GF-D8 (cell line): ENCODE measurements around the gene SPTLC3.

Source experiments
- DNase-seq: peaks from one replicate; lab custom pipeline; 2025; lab: John Stamatoyannopoulos, UW

SPTLC3 gene

DNA sequence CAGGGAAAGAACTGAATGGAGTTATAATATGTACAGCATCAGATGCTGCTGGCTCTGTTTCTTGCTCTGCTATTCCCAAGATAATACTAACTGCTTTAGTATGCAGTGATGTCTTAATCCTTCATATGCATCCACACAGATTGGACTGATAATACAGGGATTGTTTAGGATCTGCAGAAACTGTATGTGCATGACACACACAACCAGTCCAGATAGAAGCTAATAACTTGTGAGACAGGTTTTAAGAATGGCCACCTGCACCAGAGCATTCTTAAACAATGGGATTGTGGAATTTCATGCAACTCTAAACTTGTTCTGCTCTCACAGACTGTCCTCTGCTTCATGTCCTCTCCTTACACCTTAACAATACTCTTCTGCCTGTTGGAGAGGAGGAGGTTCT is 90.9 kb downstream of the SPTLC3 start:
- DNase-seq, result no peak

DNA sequence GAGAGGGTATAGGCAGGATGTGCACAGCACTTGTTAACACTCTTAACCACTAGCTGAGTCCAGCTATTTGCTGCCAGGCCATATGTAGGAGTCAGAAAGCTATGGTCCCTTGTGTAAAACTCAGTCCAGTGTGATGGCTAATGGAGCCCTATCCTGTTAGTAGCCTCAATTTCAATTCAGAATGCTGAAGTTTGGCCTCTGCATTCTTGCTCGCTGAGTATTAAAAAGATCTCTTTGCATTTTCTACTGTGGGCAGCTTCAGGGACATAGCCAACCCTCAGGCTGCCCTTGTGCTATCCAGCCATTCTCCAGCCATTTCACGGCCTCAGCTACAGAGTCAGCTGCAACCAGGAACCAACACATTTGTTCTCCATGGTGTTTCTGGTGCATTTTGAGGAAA is 92.5 kb downstream of the SPTLC3 start:
- DNase-seq, result no peak

DNA sequence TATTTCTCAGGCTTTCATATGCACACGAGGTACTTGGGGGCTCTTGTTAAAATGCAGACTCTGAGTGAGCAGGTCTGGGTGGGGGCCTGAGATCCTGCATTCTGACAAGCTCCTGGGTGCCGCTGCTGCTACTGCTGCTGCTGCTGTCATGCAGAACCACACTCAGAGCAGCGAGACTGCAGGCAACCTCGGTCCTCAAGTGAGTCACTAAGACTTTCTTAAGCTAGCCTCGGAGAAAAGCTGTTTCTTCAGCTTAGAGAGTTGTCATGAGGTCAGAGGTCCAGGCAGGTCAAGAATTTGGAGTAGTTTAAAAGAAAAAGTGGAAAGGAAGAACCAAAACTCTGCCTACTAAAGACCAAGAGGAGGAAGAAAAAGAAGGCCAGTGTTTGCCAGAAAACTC is 92.9 kb downstream of the SPTLC3 start:
- no peak for DNase-seq

DNA sequence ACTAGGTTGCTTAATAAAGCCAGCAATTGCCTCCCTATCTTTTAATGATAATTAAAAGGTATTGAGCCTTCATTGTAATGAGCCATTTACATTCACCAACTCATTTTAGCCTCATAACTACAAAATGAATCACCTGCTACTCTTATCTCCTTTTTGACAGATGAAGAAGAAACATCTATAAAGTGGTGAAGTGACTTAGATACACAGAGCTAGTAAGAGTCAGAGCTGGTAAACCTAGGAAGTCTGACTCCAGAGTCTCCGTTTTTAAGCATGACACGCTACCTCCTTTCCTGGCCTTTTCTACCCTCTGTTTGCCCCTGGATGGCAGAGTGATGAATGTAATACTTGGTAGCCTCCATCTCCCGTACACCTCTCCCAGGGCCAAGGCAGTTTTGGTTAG is 93.5 kb downstream of the SPTLC3 start:
- no peak for DNase-seq

DNA sequence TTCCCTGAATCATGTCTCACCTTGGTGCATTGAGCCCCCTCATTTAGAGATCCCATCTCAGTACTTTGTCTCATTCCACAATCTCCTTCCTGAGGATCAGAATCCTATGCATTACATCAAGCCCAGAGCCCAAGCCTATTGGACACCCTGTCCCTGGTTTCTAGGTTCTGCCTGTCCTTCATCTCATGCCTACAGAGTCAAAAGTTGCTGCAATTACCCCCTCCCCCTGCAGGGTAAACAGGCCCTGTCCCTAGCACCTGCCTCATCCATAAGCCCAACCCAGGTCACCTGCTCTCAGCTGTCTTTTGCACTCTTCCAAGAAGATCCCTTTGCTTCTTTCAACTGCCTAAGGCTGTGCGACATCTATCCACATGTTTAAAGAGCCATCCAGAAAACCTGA is 93.9 kb downstream of the SPTLC3 start:
- no peak for DNase-seq

DNA sequence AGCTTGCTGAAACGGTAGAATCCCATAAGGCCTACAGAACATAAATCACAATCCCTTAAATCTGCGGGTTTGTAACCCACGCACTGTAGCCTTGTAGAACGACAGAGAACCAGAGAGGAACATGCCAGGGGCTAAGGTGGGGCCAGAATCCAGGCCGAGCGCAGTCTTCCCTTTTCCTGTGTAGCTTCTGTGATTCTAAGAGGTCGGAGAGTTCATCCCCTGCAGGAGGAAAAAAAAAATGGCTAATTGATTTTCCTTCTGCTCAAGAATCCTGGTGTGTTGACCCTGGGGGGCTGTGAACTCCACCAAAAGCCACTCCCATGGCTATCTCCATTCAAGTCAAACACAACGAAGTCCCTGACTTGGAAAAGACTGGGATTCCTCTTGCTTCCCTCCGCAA is 96.3 kb downstream of the SPTLC3 start:
- no peak for DNase-seq

DNA sequence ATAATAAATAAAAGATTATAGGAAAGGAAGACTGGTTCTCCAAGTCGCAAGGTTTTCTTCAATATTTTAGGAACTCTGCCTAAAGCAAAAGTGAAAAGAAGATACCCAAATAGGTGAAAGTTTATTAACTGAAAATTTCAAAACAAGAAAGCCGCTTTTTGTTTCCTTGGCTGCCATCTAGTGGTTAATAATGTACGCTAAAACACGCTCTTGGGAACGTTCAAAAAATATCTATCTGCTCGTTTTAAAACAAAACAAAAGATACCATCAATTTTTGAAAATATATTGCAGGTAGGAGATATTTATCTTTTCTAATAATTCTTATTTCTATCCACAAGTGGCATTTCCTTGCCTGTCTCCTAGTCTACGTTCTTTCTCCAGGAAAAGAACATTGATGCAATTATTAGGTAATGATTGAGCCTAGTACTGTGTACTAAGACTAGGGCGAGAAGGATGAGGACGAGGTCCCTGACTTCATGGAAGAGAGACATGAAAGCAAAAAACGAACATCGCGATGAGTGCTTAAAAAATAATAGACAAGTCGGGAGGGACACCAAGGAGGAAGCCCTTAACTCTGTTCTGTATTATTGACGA is 97.2 kb downstream of the SPTLC3 start:
- DNase-seq, result no peak

DNA sequence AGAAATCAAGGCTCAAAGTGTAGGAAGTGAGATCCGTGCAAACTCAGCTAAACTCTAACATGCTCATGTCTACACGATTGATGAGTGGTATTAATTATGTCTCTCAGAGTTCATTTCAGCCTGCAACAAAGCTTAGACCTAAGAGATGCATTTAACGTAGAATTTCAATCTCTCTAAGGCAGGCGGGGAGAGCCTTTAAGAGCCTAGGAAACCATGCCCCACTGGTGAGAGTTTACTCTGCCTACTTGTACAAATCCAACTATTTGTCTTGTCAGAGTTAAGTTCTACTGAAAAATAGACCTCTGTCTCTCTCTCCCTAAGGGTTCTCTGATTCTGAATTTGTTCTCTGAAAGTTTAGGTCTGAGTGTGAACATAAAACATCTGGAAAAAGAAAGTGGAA is 100.9 kb downstream of the SPTLC3 start:
- no peak for DNase-seq

DNA sequence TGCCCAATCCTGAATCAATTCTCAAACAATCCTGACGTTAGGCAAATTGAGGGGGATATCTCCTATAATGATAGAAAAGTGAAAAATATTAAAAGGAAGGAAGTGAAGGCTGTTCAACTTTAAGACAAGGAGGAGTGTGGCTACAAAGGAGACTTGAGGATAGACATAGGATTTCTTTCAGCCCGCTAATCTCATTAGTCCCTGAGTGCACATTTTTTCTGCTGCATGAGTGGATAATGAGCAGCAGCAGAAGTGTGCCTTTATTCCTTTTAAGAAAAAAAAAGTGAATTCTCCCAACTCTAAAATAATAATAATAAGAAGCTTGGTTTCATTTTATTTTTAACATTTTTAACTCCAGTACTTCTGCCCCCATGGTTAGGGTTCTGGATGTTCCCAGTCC is 102.0 kb downstream of the SPTLC3 start:
- DNase-seq, result no peak

DNA sequence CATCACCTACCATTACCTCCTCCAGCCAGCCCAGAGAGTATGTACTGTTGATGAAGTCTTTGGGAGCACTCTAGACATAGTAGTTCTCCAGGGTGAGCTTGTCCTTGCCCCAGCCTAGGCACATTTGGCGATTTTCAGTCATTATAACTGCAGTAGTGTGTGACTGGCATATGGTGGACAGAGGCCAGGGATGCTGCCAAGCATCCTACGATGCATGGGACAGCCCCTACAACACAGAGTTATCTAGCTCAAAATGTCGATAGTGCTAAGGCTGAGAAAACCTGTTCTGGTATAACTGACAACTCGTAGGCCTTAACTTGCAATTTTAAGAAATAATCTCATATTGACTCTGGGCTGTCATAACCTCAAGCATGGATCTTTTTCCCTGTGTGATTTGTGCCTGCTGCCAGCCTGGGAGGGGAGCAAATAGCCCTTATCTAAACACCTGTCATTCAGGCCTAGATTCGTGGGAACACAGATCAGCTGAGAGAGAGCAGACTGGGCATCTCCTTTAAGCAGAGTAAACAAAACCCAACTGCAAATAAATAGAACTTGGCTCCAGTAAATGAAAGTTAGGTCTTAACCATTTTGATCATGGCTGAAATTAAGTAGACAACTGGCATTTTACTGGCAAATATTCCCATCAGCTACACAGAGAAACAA is 102.6 kb downstream of the SPTLC3 start:
- DNase-seq, result no peak

DNA sequence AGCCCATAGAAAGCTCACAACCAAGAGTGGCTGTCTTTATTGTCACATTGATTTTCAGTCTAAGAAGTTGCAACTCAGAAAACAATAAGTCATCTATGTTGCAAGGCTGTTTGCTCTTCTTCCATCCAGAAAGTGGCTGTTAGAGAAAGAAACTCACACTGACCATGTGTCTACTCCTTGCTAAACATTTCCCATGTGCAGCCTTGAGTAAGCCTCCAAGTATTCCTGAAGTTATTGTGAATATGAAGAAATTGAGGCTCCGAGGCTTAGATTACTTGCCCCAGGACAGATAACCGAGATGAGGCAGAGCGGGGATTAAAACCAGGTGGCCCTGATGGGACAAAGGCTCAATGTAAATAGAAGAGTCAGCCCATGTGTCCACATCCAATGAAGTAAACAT is 105.0 kb downstream of the SPTLC3 start:
- no peak for DNase-seq

DNA sequence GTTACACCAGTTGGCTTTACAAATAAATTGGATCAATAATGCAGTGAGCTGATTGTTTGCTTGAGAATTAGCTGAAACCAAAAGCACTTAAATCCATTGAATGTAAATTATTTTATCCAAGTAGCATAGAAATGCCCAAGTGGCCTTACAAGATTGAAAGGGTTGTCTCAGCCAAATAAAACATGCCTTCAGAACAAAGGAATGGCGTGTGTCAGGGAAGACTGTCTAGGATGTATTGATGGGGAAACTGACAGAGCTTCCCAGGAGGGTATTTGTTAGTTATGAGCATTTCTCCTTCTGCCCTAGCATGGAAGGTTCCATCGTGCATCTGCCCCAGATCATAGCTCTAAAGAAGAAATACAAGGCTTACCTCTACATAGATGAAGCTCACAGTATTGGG is 108.4 kb downstream of the SPTLC3 start:
- no peak for DNase-seq

DNA sequence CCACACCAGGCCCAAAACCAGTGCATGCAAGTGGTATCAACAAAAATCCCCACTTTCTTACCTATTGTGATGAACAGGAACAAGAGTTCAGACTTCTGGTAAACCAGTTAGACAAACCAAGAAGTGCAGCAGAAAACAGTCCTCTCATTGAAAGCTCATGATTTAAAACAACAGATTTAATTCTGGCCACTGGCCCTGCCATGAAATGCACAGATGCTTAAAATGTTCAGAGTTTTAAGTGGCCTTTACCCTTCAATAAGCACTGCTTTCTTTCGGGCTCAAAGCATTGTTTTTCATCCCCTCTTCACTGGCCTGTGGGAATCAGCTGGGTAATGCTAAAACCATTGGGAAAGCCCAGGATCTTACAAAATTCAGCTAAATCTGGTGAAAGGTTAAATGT is 109.9 kb downstream of the SPTLC3 start:
- no peak for DNase-seq

DNA sequence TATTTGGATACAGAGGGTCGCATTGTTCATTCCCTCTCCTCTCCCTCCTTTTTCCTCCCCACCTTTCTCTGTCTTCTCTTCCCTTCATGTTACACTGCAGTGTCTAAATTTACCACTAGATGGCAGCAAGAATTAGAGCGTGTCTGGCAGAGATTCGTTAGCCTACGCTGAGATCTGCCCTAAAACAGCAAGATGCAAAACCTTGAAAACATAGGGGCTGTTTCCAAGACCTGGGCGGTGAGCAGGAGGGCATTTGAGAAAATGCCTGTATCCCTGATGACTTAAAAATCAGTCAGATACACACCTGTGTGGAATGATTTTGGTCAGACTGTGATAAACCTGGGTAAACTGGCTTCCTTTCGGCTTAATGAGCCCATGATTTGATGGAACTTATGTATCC is 110.8 kb downstream of the SPTLC3 start:
- no peak for DNase-seq

DNA sequence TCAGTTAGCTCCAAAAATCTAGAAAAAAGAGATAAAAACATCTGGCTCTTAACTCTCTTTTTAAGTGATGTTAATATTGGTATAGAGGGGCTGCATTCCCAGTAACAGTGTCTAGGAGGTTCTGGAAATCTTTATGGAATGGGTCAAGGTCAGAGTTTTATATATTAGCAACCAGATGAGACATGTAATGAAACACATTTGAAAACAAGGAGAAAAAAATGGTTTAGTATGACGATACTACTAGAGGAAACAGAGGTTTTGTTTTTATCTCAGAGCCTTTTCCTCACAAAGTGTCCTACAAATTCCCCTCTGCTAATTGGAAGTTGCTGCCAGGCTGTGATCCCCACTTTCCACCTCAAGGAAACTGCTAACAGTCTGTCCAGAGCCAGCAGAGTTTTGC is 111.7 kb downstream of the SPTLC3 start:
- DNase-seq, result no peak

DNA sequence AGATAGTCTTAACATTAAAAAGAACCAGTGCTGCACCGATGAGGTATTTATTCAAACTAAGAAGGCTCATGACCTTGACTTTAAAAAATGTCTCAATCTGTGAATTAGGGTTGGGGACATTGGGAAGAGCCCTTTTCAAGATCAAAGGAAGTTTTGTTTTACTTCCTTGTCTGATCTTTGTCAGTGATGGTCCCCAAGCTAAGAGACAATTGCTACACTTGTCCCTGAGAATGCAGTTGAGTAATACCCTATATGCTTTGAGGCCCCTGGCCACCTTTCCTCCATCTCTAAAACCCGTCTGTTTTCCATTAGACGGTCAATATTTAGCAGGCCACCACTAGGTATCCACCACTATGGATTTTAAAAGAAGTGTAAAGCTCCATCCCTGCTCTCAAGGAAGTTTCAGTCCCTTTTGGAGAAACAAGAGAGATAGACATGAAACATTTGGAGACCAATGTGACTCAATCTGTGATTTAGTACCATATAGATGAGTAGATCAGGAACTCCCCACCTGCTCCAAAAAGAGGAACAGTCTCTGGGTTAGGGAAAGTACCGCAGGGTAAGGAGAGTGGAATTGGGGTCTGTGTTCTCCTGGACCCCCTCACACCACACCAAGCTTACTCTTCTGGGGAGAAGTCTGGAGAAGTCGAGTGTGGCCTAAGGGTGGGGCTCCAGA is 113.2 kb downstream of the SPTLC3 start:
- DNase-seq, result no peak

DNA sequence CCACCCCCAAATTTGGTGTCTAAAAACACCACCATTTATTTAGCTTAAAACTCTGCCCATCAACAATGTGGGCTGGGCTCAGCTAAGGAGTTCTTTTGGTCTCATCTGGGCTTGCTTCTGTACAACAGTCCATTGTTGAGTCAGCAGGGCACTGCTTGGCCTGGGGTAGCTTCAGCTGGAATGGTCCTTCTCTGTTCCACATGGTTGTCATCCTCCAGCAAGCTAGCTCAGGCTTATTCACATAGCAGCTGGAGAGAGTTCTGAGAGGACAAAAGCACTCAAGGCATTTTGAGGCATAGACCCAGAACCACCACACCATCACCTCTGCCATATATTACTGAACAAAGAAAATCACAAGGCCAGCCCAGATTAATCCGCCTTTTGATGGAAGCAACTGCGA is 116.7 kb downstream of the SPTLC3 start:
- DNase-seq, result no peak

DNA sequence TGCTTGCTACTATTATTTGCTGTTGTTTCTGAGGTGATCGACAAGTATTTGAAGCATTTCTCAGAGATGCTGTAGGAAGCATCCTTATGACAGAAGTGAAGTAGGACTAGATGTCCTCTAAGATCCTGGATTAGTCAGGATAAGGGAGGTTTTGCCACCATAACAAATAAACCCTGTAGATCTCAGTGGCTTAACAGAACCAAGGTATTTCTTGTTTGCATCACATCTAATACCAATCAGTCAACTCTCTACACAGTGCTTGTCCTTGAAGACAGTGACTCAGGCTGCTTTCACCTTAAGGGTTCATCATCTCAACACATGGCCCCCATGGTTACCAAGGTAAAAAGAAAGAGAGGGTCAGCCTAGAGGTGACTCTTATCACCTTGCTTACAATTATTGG is 119.4 kb downstream of the SPTLC3 start:
- no peak for DNase-seq

DNA sequence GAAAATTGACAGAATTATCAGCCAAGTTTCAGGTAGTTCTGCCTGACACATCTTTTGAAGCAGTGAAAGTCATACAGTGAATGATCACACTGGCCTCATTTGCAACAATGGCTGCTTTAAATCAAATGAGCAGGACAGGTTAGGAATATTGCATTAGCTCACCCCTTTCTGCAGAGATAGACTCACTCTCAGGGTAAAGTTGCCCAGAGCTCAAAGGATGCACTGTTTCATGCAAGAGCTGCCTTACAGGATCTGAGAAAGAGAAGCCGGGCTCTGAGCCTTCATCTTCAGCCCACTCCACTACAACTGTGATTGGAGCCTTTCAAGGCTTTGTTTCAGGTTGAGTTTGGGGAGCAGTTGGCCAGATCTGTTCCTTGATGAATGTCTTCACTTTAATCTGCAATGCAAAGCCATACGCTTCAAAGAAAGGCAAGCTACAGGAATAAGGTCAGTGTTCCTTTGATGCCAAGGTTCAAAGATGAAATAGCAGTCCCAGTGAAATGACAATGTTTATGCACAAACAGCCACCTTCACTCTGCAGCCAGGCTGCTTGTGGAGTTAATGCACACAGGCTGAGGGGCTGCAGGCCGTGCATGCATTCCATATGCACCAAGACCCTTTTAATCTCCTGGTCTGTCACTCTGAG is 121.4 kb downstream of the SPTLC3 start:
- DNase-seq, result no peak

DNA sequence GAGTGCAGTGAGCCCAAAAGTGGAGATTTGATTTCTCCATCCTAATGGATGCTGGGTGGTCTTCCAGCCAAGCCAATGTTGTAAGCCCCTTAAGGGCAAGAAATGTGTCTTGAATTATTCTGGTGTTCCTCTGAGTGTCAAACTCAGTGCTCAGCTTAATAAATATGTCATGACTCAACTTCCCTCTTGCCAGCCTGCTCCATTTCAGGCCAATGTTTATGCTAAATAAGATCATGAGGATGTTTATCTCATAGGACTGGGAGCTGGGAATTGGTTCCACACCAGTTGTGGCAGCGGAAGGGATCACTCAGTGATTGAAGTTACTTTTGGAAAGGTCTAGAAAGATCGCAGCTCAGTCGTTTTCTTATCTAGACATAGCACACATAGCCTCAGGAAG is 121.9 kb downstream of the SPTLC3 start:
- DNase-seq, result no peak

DNA sequence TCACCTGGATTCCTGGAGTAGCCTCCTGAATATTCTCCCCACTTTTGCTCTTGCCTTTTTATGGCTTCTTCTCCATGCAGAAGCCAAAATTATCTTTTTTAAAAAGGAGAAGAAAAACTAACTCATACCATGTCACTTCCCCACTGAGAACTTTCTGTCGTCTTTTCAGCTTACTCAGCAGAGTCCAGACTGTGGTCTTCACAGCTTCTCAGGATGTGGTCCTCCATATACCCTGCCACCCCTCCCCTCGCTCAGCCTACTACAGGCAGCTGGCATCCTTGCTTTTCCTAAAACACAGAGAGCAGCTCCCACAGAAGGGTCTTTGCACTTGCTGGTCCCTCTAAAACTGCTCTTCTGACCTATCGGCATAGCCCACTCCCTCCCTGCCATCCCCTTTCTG is 122.9 kb downstream of the SPTLC3 start:
- DNase-seq, result no peak

DNA sequence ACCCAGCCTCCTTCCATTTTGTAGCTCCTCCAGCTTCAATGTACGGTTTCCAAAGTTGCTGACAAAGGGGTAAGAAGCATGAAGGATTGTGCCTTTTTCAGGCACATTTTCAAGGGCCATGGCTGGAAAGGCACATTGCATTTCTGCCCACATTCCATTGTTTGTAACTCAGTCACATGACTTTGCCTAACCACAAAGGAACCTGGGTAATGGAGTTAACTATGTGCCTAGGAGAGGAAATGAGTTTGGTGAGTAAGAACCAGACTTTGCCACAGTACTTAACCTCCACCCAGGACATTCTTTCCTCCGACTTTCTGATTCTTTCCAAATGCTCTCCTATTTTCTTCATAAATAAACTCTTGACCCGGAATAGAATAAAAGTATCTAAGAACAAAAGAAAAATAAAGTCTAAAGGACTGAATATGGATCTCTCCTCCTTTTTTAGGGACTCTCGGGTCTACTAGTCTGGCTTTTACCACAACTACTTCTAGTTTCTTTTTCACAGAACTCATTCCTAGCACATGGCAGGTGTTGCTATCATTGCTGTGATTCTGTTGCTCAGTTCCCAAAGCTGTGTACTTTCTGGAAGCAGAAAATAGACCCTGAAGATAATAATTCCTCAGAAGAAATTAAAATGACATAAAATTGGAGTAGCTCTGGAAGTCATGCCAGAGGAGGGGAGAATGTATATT is 130.8 kb downstream of the SPTLC3 start:
- no peak for DNase-seq

DNA sequence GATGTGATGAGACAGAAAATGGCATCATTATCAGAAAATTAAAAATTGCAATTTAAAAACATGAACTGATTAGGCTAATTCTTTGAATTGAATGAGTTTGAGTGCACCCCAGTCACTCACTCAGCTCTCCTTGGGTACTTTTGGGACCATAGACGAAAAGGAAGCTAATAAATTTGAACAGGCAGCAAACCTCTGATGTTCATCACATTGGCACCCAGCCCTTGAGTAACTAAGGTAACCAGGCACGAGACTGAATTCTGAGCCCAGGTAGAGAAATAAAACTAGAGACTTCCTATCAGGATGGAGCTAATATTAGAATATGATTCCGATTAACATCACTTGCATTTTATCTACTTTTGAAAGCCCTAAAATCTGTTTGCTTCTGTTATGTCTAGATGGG is 131.4 kb downstream of the SPTLC3 start:
- no peak for DNase-seq
